Medulla oblongata (tissue), 1 donor: ENCODE measurements around the gene CACNG7.

Experiments
- DNase-seq: peaks from one replicate; pipeline ENCODE4 v3.0.0-alpha.2; 2015; ENCODE audit errors: extremely low spot score

CACNG7 gene

DNA sequence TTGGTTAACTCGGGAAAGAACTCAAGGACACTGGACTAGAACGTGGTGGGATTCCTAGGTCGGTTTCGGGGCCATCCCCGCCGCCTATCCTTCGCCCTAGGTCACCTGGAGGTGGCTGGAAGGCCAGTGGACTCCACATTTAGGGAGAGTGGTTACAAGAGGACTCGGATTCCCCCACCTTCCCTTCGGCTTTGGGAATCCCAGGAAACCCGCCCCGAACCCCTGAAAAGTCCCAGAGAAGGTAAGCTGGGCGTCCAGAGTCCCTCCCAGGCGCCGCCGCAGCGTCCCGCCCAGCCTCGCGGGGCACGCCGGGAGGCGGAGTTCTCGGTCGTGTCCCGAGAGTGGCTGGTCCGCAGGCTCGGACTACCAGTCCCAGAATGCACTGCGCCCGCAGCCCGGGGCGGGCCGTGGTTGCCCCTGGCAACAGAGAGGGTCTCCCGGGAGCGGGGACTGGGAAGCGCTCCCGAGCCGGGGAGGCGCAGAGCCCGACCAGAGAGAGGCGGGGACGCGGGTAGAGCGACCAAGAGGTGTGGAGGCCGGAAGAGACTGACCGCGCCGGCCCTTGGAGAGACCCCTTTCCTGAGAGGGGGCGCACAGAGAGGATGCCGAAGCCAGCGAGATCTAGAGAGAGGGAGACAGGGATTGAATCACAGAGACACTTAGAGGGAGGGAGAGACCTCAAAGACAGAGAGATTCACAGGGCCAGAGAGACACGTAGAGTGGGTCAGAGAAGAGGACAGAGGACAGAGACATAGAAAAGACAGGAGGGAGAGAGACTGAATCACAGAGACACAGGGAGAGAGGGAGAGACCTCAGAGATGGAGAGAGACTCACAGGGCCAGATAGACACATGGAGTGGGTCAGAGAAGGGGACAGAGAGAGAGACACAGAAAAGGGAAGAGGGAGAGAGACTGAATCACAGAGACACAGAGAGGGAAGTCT, 29.7 kb upstream of the CACNG7 start:
- DNase-seq, result peak; percentile 94

DNA sequence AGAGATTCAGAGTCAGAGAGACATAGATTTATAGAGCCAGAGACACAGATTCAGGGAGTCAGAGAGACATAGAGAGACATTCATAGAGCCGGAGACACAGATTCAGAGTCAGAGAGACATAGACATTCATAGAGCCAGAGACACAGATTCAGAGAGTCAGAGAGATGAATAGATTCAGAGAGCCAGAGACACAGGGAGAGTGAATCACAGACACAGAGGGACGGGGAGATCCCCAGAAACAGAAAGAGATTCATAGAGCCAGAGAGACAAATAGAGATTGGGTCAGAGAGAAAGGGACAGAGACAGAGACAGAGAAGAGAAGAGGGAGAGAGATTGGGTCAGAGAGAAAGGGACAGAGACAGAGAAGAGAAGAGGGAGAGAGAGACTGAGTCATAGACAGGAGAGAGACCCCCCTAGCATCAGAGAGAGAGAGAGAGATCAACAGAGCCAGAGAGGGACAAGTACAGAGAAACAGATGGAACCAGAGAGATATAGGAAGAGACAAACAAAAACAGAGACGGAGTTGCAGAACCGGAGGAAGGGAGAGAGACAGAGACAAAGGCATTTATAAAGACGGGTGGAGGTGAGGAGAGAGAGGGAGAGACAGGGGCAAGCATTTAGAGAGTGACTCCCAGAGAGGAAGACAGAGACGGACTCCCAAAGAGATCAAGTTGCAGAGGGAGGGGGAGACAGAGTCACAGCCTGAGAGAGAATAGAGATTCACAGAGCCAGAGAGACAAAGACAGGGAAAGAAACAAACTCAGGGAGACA, 28.2 kb upstream of the CACNG7 start:
- no peak for DNase-seq

DNA sequence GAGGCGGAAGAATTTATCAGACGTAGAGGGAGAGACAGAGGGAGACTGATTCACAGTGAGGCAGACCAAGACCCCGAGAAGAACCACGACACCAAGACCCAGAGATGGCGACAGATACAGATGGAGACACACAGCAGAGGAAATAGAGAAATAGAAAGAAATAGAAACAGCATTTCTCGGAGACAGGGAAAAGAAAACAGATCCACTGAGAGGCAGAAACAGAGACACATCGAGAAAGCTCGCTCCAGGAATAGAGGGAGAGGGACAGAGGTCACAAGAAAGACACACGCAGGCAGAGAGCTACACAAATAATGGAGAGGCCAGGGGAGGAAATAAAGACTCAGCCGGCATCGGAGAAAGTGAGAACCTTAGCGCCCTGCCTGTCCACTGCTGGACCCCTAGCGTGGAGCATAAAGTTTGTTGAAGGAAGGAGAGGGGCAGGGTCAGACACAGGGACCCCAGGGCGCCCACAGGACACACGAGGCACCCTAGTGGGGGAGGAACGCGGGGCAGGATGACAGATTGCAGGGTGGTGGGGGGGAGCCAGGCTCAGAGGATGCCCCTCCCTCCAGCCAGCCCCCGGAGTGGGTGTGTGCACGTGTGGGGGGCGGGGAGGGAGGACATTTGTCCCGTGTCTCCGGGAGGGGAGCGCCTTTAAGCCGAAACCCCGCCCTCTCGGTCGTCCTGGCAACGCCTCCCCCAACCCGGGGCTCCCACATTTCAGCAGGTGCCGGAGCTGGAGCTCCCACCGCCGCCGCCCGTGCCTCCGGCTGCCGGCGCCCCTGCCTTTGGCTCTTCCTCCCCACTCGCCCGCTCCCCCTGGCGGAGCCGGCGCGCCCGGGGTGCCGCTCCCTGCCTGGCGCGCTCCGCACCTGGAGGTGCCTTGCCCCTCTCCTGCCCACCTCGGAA, 27.3 kb upstream of the CACNG7 start, which contains the start of gene PRKCG:
TSS of gene PRKCG (plus strand) at position 716 of the 909 bp plus-strand sequence. CDS start 298 bp downstream, outside the sequence.
- DNase-seq, result no peak

DNA sequence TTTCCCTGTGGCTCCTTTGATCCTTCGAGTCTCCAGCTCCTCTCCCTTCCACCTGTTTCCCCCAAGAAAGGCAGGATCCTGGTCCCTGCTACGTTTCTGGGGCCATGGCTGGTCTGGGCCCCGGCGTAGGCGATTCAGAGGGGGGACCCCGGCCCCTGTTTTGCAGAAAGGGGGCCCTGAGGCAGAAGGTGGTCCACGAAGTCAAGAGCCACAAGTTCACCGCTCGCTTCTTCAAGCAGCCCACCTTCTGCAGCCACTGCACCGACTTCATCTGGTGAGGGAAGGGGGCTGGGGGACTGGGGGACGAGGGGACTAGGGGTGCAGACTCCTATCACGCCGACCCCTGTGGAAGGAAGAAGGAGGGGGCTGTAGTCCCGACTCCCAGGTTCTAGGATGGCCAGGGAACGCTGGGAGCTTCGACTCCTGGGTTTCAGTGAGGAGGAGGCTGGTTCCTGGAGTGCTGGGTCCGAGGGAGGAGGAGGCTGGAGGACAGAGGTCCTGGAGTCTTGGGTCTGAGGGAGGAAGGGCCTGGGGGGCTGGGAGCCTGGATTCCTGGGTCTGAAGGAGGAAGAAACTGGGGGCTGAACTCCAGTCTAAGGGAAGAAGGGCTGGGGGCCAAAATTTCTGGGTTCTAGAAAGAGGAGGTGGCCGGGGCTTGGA, 26.6 kb upstream of the CACNG7 start:
- DNase-seq, result no peak

DNA sequence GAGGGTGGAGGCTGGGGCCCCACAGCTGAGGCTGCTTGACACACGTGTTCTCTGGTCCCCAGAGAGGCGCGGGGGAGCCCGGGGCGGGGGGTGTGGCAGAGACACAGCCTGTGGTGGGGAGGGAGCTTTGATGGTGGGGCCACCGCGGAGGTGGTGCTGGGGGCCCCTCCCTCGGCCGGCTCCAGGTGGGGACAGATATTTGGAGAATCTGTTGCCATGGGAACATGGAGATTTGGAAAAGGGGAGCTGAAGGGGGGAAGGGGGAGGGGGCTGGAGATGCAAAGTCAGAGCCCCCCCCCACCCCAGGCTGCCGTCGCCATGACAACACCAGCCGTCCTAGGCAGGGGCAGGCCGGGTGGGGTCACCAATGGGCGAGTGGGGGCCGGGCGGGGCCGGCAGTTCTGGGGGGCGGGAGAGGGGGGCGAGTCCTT, 25.8 kb upstream of the CACNG7 start:
- DNase-seq, result no peak

DNA sequence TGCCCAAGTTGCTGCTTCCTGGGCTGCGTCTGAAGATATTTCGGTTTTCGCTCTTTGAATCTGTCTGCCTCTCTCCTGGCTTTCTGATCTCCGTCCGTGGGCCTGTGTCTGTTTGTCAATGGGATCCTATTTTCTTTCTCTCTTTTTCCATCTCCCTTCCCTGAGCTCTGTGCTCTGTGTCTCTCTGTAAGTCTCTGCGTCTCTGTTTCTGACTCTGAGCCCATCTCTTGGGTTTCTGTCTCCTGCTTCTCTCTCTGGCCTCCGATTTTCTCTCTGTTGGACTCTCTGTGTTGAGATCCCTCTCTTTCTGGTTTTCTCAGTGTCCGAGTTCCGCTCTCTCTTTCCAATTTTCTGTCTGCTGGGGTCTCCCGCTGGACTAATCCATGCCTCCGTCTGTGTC, 25.3 kb upstream of the CACNG7 start:
- no peak for DNase-seq

DNA sequence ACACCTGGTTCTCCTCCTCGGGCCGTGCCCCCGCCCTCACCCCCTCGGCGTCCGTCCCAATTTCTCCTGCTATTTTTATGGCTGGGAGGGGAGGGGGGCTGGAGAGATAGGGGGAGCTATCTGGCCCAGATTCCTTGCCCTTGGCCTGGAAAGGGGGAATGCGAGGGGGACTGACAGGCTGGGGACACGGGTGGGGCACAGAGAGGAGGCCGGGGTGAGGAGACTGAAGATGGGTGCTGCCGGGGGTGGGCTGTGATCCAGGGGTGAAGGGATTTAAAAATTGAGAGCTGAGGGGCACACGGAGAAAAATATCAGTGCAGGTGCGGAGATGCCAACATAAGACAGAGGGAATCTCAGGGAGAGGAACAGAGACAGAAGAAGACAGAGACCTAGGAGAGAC, 24.8 kb upstream of the CACNG7 start:
- DNase-seq, result no peak

DNA sequence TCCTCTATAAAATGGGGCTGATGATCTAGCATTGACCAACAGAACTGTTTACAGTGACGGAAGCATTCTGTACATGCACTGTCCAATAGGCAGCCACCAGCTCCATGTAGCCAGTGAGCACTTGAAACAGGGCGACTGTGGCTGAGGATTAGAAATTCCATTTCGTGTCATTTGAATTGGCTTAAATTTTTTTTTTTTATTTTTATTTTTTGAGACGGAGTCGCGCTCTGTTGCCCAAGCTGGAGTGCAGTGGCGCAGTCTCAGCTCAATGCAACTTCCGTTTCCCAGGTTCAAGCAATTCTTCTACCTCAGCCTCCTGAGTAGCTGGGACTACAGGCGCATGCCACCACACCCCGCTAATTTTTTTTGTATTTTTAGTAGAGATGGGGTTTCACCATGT, 24.0 kb upstream of the CACNG7 start:
- no peak for DNase-seq

DNA sequence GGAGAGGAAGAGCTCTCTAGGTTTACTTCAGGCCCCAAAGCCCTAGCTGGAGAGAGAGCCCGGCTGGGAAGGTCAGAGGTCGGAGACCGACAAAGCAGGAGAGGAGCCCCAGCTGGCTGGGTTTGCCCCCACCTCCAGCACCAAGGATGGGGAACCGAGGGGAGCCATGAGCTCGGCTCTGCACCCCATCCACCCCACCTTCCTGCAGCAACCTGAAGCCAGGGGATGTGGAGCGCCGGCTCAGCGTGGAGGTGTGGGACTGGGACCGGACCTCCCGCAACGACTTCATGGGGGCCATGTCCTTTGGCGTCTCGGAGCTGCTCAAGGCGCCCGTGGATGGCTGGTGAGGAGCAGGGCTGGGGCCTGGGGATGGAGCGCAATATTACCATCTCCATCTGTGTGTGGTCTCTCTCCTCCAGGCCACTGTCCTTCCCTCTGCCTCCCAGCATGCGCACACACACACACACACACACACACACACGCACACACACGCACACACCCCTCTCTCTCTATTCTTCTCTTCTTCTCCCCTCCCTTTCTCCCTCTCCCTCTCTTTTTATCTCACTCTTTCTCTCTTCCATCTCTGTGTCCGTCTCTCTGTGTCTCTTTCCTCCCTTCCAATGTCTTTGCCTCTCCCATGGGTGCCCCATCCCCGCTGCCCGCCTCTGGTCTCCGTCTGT, 16.6 kb upstream of the CACNG7 start:
- no peak for DNase-seq

DNA sequence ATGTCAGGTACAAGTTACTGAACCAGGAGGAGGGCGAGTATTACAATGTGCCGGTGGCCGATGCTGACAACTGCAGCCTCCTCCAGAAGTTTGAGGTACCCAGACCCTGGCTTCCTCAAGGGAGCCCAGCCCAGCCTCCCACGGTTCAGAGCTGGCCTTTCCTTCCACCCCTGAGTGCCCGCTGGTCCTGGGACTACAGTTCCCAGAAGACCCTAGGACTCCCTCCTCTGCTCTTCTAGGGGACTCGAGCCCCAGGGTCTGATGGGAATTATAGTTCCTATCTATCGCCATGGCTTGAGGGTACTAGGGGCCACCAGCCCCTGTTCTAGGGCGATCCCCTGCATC, 16.1 kb upstream of the CACNG7 start:
- DNase-seq, result no peak

DNA sequence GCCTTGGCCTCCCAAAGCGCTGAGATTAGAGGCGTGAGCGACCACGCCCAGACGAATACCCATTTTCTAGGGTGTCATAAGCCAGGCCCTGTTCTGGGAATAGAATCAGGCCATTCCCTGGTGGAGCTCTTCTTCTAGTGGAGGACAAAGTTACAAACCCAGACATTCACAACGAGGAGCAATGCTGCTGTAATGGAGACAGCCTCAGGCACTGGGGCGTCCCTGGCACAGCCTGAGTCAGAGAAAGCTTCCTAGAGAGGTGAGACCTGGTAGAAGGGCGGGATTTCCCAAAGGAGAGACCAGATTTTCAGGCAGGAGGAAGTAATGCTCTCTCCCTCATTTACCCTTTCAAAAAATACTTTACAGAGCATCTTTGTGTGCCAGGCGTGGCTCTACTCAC, 14.4 kb upstream of the CACNG7 start:
- DNase-seq, result no peak

DNA sequence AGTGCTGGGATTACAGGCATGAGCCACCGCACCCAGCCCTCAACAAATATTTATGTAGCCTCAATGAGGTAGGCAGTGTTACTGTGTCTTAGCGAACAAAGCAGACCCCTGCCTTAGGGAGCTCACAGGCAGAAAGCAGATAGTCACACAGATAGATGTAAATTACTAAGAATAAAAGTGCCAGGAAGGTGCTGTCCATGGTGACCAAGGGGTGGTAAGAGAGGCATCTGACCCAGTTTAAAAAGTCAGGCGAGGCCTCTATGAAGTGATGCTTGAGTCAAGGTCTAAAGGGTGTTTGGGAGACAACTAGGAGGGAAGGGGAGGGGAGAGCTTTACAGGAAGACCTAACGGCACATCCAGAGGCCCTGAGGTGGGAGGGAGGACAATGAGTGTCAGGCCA, 12.4 kb upstream of the CACNG7 start:
- DNase-seq, result no peak

DNA sequence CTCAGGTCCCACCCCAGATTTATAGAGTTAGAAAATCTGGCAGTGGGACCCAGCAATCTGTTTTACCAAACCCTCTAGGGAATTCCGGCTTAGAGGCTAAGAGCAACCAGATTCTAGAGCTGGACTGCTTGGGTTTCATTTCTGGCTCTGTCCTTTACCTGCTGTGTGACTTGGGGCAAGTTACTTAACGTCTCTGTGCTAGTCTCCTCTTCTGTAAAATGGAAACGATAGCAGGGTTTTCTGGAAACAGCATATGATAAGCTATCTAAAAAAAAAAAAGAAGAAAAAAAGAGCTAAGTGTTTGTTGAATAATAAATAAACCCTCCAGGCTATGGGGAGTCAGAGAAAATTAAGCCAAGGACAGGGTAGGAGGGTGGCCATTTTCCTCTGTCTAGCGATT, 11.6 kb upstream of the CACNG7 start:
- DNase-seq, result no peak

DNA sequence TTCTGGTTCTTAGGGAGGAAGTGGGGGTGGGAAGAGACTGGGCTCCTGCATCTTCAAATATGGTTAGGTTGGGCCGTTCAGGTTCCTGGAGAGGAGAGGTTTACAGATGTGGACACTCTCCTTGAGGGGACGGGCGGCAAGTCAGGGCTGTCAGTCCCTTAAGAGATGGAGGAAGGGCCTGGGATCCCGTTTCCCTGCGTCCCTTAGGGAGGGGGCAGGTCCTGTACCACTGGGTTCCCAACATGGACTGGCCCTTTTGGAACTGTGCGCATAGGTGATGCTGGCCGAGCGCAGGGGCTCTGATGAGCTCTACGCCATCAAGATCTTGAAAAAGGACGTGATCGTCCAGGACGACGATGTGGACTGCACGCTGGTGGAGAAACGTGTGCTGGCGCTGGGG, 10.9 kb upstream of the CACNG7 start:
- no peak for DNase-seq

DNA sequence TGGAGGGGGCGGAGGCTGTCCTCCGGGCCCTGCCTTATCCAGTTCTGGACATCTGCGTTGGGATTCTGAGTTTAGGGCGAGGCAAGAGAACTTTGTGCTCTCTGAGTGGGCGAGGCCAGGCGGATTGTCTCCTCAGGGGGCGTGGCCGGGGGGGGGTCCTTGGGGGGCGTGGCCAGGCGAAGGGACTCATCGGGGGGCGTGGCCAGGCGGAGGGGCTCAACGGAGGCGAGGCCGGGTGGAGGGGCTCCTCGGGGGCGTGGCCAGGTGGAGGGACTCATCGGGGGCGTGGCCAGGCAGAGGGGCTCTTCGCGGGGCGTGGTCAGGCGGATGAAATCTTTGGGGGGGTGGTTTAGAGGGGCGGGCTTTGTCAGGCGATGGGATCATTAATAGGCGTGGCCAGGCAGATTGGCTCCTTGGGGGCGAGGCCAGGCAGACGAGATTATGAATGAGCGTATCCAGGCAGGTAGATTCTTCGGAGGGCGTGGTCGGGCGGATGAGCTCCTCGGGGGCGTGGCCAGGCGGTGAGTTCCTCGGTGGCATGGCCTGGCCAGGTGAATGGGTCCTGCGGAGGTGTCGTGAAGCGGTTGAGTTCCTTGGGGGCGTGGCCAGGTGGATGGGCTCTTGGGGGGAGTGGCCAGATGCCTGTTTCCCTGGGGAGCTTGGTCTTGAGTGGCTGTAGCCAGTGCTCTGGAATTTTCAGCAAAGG, 10.3 kb upstream of the CACNG7 start:
- no peak for DNase-seq

DNA sequence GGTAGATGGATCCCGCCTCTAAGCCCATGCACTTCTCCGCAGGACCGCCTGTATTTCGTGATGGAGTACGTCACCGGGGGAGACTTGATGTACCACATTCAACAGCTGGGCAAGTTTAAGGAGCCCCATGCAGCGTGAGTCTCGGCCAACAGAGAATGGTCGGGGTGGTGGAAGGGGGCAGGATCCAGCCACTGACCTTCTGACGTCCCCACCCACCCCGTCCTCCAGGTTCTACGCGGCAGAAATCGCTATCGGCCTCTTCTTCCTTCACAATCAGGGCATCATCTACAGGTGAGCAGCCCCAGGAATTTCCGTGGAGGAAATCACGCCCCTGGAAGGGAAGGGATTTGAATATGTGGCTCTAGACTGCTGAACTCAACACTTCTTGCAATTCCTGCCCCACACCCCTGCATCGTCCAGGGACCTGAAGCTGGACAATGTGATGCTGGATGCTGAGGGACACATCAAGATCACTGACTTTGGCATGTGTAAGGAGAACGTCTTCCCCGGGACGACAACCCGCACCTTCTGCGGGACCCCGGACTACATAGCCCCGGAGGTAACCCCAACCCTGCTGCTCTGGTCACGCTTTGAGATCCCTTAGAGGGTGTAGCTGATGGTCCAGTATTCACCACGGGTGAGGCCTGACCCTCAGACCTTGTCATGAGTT, 8.8 kb upstream of the CACNG7 start:
- DNase-seq, result no peak

DNA sequence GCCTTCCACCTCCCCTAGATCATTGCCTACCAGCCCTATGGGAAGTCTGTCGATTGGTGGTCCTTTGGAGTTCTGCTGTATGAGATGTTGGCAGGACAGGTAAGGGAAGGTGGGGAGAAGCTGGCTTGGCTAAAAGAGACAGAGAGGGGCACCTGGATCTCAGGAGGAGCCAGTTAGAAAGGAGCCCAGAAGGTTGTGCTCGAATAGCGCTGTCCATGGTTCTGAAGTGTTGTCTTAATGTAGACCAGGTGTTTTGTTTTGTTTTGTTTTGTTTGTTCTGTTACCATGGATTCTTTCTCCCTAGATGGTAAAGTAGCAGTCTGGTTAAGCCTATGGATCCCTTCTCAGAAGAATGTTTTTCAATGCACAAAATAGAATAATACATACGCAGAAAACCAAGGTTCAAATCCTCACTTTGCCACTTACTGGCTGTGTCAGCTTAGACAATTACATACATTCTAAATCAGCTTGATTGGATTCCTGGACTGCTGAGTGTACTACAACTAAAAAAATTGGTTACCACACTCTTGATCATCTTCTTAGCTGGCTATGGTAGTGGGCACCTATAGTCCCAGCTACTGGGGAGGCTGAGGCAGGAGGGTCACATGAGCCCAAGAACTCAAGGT, 5.9 kb upstream of the CACNG7 start:
- DNase-seq, result no peak

DNA sequence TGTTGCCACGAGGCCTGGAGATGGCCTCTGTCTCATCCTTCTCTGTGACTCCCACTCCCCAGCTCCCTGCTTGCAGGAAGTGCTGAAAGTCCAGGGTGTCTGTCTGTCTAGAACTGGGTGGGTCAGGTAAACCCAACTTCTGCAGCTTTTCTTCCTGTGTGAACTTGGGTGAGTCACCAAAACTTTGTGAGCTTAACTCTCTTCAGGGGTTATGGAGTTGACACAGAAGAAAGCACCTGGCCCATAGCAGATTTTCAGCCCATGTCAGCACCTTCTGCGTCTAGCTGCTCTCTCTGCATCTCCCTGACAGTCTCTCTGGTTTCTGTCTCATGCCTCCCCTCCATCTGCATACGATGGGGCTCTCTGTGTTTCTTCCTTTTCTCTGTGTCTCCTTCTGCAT, 4.2 kb upstream of the CACNG7 start:
- no peak for DNase-seq

DNA sequence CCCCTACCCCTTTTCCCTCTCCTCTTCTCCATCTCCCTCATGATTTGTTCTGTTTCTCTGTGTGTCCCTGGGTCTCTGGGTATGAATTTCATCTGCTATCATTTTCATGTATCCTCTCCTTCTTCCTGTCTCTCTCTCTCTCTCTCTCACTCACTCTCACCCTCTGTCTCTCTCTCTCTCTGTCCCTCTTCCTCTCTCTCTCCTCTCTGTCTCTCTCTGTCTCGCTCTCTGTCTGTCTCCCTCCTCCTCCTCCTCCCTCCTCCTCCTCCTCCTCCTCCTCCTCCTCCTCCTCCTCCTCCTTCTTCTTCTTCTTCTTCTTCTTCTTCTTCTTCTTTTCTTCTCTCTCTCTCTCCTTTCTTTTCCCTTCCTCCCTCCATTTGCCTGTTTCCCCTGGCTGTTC, 3.3 kb upstream of the CACNG7 start:
- no peak for DNase-seq
